Activated CD4-positive, alpha-beta memory T cell treated with anti-CD3 and anti-CD28 coated beads, Interleukin-2, amount 10 ng/mL, durations not matched to agents 7 days and 5 days (primary cell): ENCODE data around the gene WHAMM. TPM values are rescaled to one million over a fixed set of nuclear protein-coding genes. Genes with fewer than 3 reads are reported as not detected.
"Not testable (repeated sequence)": the region's sequence is repeated elsewhere in the genome, so short reads cannot be mapped to it uniquely, and the experiment has no call there.

Experiments
- CTCF ChIA-PET: fragments of 350-600 bp; sonication (Branson Sonifier 250); formaldehyde crosslinking; loops from one replicate; lab custom pipeline; 2021; ENCODE audit warnings: antibody characterized with exemption, inconsistent platforms; lab: Charles Lee
- POLR2A ChIA-PET: fragments of 350-600 bp; sonication (Branson Sonifier 250); formaldehyde crosslinking; loops from one replicate; lab custom pipeline; 2021; ENCODE audit warnings: antibody characterized with exemption; lab: Charles Lee
- DNase-seq: peaks from one replicate; pipeline ENCODE4 v3.0.0-alpha.2; 2020
- H3K27ac Mint-ChIP-seq: one replicate; pipeline ENCODE4 v1.8.0; 2021; ENCODE audit warnings: mild to moderate bottlenecking, mixed read lengths
- H3K27me3 Mint-ChIP-seq: one replicate; pipeline ENCODE4 v1.8.0; 2021; ENCODE audit warnings: mixed read lengths
- H3K36me3 Mint-ChIP-seq: one replicate; pipeline ENCODE4 v1.8.0; 2021; ENCODE audit warnings: low read depth, mixed read lengths
- H3K4me1 Mint-ChIP-seq: one replicate; pipeline ENCODE4 v1.8.0; 2021; ENCODE audit warnings: mixed read lengths
- H3K4me3 Mint-ChIP-seq: one replicate; pipeline ENCODE4 v1.8.0; 2021; ENCODE audit warnings: mild to moderate bottlenecking, mixed read lengths
- H3K9me3 Mint-ChIP-seq: one replicate; pipeline ENCODE4 v1.8.0; 2021; ENCODE audit warnings: mixed read lengths
- total RNA-seq, 2 experiments: library from RNA; stranded (reverse); gene quantifications; one replicate each; pipeline ENCODE4 v1.2.3, GENCODE V29; 2021

Gene WHAMM
- total RNA-seq, 2 experiments from 2014 or later = 11.1 to 13.7 TPM

GRCh38 chr15:82862886-82863285, 53.5 kb downstream of the WHAMM start:
- ChIA-PET CTCF (no interaction called here), POLR2A (no interaction called here)
- no peak for DNase-seq
- Mint-ChIP-seq H3K4me1 (no peaks in the 10 kb centered on the region), H3K27me3 (no peaks in the 10 kb centered on the region), H3K36me3 (no peaks in the 10 kb centered on the region), H3K27ac (no peak overlapping the region), H3K9me3 (no peaks in the 10 kb centered on the region), H3K4me3 (no peak overlapping the region)

- no peak for DNase-seq
- Mint-ChIP-seq H3K9me3 (no peaks in the 10 kb centered on the region), H3K4me1 (no peaks in the 10 kb centered on the region), H3K4me3 (no peak overlapping the region), H3K27me3 (peaks cover 2% of the 10 kb centered on the region), H3K36me3 (no peaks in the 10 kb centered on the region), H3K27ac (no peak overlapping the region)
- ChIA-PET CTCF (no interaction called here), POLR2A (no interaction called here)
These were observed 55.5 kb downstream of the WHAMM start for GRCh38 chr15:82864967-82865366.

DNA sequence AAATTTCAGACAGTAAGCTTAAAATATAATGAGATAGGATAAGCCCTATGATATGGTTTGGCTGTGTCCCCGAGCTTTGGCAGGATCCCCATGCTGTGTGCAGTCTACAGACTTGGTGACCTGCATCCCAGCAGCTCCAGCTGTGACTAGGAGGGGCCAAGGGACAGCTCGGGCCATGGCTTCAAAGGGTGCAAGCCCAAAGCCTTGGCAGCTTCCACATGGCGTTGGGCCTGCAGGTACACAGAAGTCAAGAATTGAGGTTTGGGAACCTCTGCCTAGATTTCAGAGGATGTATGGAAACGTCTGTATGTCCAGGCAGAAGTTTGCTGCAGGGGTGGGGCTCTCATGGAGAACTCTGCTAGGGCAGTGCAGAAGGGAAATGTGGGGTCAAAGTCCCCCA, 56.2 kb downstream of the WHAMM start:
- H3K27me3 Mint-ChIP-seq, H3K9me3 Mint-ChIP-seq, H3K27ac Mint-ChIP-seq, H3K36me3 Mint-ChIP-seq, H3K4me1 Mint-ChIP-seq, DNase-seq, H3K4me3 Mint-ChIP-seq, CTCF ChIA-PET, POLR2A ChIA-PET: not testable (repeated sequence)

GRCh38 chr15:82865981-82866380, 56.6 kb downstream of the WHAMM start:
- H3K36me3 Mint-ChIP-seq, POLR2A ChIA-PET, H3K27ac Mint-ChIP-seq, H3K27me3 Mint-ChIP-seq, H3K4me1 Mint-ChIP-seq, H3K4me3 Mint-ChIP-seq, DNase-seq, H3K9me3 Mint-ChIP-seq: not testable (repeated sequence)
- CTCF ChIA-PET = interaction anchor here (1.2 kb wide), 1 partner anchor 10 kb away, joined by 4 read pairs; no protein-coding TSS in a partner anchor

DNA sequence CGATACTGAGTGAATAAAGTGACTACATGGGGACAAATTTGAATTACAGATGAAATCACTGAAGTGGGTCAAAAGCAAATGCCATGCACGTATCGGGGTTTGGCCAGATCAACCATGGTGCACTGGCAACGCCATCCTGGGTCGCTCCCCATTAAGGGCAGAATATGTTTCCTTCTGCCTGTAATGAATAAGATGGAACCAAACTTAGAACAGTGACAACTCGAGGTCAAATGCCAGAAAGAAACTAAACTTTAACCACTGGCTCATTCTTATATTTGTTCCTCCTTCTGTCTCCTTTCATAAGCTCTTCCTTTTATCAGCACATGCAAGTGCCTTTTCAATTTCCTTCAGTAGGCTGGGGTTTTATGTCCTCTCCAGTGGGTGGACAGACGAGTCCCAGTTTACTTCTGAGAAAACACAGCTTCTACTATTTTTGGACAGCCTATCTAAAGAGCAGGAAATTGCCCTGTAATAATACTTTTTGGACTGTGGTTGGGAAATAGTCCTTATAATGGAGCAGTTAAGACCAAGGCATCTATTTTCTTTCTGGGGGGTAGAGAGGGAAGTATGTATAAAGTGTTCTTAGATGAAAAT, 61.4 kb downstream of the WHAMM start:
- no peak for DNase-seq
- Mint-ChIP-seq H3K27ac (no peak overlapping the region), H3K27me3 (peaks cover 5% of the 10 kb centered on the region), H3K4me1 (no peaks in the 10 kb centered on the region), H3K36me3 (peaks cover 4% of the 10 kb centered on the region), H3K9me3 (no peaks in the 10 kb centered on the region), H3K4me3 (no peak overlapping the region)
- ChIA-PET POLR2A (no interaction called here), CTCF (interaction anchor here (2.3 kb wide), 1 partner anchor 21 kb away, joined by 6 read pairs; no protein-coding TSS in a partner anchor)

DNA sequence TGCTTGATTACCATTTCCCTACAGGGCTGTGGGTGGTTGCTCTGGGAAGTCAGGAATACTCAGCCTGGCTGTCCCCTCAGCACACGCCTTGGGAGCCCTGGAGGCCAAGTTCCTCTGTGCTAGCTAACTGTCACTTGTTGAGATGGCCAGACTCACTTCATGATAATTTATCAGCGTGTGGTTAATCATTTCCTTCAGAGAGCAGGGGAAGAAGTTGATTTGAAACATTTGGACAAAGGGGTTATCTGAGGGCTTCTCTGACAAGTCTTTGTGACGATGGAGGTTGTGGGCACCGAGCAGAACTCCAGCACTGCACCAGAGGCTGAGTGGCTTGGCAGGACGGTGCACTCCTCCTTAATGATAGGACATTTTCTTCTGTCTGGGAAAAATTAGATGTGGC, 61.9 kb downstream of the WHAMM start:
- ChIA-PET CTCF (interaction anchor here (2.3 kb wide), 1 partner anchor 22 kb away, joined by 6 read pairs; no protein-coding TSS in a partner anchor), POLR2A (no interaction called here)
- peaks cover 4% of the 10 kb centered on the region for H3K36me3 Mint-ChIP-seq
- no peak for DNase-seq
- no peak overlapping the region for H3K4me3 Mint-ChIP-seq
- no peaks in the 10 kb centered on the region for H3K4me1 Mint-ChIP-seq
- no peak overlapping the region for H3K27ac Mint-ChIP-seq
- H3K27me3 Mint-ChIP-seq = peaks cover 5% of the 10 kb centered on the region
- no peaks in the 10 kb centered on the region for H3K9me3 Mint-ChIP-seq

DNA sequence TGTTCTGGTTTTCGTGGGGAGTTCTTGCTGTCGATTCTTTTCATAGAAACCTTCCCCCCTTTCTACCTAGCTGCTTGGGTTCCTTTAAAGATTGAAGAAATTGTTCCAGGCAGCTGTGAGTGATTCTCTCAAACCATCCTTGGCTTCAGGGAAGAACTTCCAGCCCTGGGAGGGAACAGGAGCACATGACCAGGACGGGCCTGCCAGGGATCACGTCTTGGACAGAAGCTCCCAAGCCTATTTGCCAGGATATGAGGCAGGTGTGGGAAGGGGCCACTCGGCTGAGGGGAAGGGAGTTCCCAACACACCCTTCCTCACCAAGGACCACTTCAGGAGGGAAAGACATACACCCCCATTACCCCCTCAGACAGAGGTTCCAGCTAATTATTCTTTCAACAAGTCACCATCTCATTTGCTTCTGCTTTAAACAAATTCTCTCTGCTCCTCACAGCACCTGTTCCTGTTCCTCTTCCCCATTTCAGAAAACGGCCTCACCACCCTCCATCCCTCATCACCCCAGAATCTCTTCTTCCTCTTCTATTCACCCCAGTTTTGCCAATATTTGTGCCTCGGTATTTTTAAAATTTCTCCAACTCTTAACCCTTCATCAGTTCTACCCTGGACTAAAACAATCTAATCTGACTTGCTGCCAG, 62.5 kb downstream of the WHAMM start:
- ChIA-PET POLR2A (no interaction called here), CTCF (interaction anchor here (2.3 kb wide), 1 partner anchor 22 kb away, joined by 6 read pairs; no protein-coding TSS in a partner anchor)
- no peak for DNase-seq
- no peak overlapping the region for H3K4me3 Mint-ChIP-seq
- H3K27me3 Mint-ChIP-seq = peaks cover 5% of the 10 kb centered on the region
- no peaks in the 10 kb centered on the region for H3K4me1 Mint-ChIP-seq
- peaks cover 4% of the 10 kb centered on the region for H3K36me3 Mint-ChIP-seq
- no peaks in the 10 kb centered on the region for H3K9me3 Mint-ChIP-seq
- no peak overlapping the region for H3K27ac Mint-ChIP-seq

- no peak for DNase-seq
- POLR2A ChIA-PET = no interaction called here
- peaks cover 4% of the 10 kb centered on the region for H3K36me3 Mint-ChIP-seq
- H3K9me3 Mint-ChIP-seq = no peaks in the 10 kb centered on the region
- peaks cover 4% of the 10 kb centered on the region for H3K27me3 Mint-ChIP-seq
- no peaks in the 10 kb centered on the region for H3K4me1 Mint-ChIP-seq
- no peak overlapping the region for H3K27ac Mint-ChIP-seq
- CTCF ChIA-PET = no interaction called here
- no peak overlapping the region for H3K4me3 Mint-ChIP-seq
These were observed 63.7 kb downstream of the WHAMM start for GRCh38 chr15:82873000-82873680.

DNA sequence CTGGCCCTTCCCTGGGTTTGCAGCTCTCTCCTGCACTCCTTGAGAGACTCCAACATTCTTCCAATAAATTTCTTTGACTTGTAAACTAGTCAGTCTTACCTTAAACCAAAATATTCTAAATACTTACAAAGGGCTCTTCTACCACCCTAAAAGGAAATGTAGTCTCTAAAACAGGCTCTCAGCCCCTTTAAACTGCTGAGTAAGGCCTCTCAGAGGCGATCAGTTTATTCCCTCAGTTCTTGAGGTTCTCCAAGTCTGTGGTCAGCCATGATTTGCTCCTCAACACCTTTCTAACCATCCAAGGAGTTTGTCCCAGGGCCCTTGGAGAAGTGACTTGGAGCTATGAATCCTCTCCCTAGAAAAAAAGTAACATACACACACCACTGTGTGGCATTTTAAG, 64.8 kb downstream of the WHAMM start:
- POLR2A ChIA-PET = no interaction called here
- peaks cover 4% of the 10 kb centered on the region for H3K36me3 Mint-ChIP-seq
- no peaks in the 10 kb centered on the region for H3K4me1 Mint-ChIP-seq
- CTCF ChIA-PET = no interaction called here
- H3K27me3 Mint-ChIP-seq = peaks cover 3% of the 10 kb centered on the region
- no peak overlapping the region for H3K4me3 Mint-ChIP-seq
- no peak overlapping the region for H3K27ac Mint-ChIP-seq
- H3K9me3 Mint-ChIP-seq = no peaks in the 10 kb centered on the region
- DNase-seq = no peak

- ChIA-PET POLR2A (no interaction called here), CTCF (no interaction called here)
These were observed 65.5 kb downstream of the WHAMM start for GRCh38 chr15:82874961-82875360.

DNA sequence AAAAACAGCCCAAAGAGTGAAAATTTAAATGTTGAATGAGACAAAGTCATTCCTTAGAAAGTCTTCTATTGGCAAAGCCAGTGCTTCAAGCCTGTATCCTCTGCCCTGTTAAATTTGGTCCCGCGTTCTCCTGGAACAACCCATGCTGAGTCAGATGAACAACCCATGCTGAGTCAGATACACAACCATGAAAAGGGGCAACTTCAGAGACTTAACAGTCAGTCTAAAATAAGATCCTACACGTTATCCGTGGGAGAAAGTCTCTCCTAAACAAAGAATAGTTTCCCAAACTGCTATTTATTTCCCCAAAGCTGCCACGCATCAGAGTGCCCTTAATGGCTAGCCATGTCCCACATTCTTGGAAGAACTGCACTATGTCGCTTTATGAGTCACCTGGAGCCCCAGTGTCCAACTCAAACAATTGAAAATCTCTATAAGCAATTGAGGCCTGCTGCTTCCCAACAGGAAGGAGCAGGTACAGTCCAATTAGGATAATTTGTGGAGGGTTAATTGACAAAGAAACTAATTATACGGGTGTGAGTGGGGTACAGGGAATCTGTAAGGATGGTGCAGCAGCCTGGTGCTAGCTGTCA, 66.1 kb downstream of the WHAMM start:
- H3K4me1 Mint-ChIP-seq = no peaks in the 10 kb centered on the region
- no peak overlapping the region for H3K27ac Mint-ChIP-seq
- POLR2A ChIA-PET = no interaction called here
- H3K27me3 Mint-ChIP-seq = peaks cover 3% of the 10 kb centered on the region
- no peaks in the 10 kb centered on the region for H3K9me3 Mint-ChIP-seq
- no peak overlapping the region for H3K4me3 Mint-ChIP-seq
- H3K36me3 Mint-ChIP-seq = peaks cover 4% of the 10 kb centered on the region
- no peak for DNase-seq
- CTCF ChIA-PET = interaction anchor here (1.1 kb wide), 1 partner anchor 9 kb away, joined by 4 read pairs; no protein-coding TSS in a partner anchor

More at GRCh38 chr15:82874961-82875360, 65.5 kb downstream of the WHAMM start:
- no peak for DNase-seq
- Mint-ChIP-seq H3K36me3 (peaks cover 4% of the 10 kb centered on the region), H3K9me3 (no peaks in the 10 kb centered on the region), H3K4me3 (no peak overlapping the region), H3K27me3 (peaks cover 3% of the 10 kb centered on the region), H3K4me1 (no peaks in the 10 kb centered on the region), H3K27ac (no peak overlapping the region)

DNA sequence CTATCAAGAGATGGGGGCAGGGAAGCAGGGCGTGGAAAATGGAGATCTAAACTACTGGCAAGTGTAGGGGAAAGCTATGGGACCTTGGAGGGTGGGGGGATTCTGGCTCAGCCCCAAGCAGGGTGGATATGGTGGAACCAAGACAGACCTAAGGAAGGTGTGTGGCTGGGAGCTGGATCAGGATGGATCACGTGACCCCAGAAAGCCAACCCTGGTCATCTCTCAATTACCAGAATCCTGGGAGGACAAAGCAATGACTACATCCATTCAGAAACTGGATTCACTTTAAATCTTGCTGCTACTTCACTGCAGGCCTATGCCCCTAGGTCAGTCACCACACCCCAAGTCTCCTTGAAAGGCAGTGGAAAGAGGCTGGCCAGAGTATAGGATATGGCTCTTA, 68.4 kb downstream of the WHAMM start:
- Mint-ChIP-seq H3K4me1 (no peaks in the 10 kb centered on the region), H3K4me3 (no peak overlapping the region), H3K27me3 (no peaks in the 10 kb centered on the region), H3K9me3 (no peaks in the 10 kb centered on the region), H3K36me3 (no peaks in the 10 kb centered on the region), H3K27ac (no peak overlapping the region)
- POLR2A ChIA-PET = no interaction called here
- no peak for DNase-seq
- CTCF ChIA-PET = interaction anchor here (1.5 kb wide), 1 partner anchor 122 kb away, joined by 3 read pairs; no protein-coding TSS in a partner anchor

DNA sequence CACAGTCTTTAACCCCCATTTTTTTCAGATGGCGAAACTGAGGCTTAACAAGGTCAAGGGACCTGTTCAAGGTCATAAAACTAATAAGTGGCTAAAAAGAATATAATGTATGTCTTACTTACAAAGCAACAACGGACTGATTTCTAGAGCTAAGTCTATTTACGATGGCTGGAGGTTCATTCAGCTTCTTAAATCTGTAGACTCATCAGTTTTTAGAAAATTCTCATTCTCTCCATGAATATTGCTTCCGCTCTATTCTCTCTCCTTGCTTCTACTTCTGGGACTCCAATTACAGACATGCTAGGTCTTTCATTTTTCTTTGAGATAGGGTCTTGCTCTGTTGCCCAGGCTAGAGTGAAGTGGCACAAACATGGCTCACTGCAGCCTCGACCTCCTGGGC, 68.9 kb downstream of the WHAMM start:
- no peaks in the 10 kb centered on the region for H3K4me1 Mint-ChIP-seq
- H3K9me3 Mint-ChIP-seq = no peaks in the 10 kb centered on the region
- H3K4me3 Mint-ChIP-seq = no peak overlapping the region
- no peak for DNase-seq
- ChIA-PET POLR2A (no interaction called here), CTCF (no interaction called here)
- no peaks in the 10 kb centered on the region for H3K27me3 Mint-ChIP-seq
- no peaks in the 10 kb centered on the region for H3K36me3 Mint-ChIP-seq
- H3K27ac Mint-ChIP-seq = no peak overlapping the region
